ENCODE results near the gene ADAMTS5. TPM values are rescaled to one million over a fixed set of nuclear protein-coding genes. Genes with fewer than 3 reads are reported as not detected.

ADAMTS5 gene
- total and polyA plus RNA-seq, 8 donors, result 0.55 to 52.0 (median 3.5) TPM

DNA sequence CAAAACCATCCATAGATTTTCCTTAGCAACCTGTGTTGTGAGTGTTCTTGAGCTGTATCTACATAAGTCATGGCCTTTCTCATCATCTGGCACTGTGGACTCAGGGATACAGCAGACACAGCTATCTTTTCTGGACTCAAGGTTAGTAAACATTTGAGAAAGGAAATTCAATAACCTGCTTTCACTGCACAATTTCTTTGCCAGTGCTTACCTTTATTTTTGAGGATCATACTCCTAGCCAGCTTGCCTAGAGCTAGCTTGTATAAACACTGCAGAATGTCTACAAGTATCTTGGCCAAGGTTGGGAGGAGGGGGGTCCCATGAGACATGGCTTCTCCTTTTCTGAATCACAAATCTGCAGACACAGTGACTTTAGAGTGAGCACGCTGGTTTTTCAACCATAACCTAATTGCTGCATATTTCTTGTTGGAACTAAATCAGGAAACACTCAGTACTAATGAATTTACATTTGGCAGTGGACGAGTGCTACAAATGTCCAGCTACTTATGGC, 27.2 kb downstream of the ADAMTS5 start:
- no peaks in the 10 kb centered on the region for H3K9me3 ChIP-seq
- intact Hi-C loops (cut with DNase I; ENCODE audit: low total_unique reads), result no loop called here
- H3K4me3 ChIP-seq, result no peak overlapping the region
- H3K27ac ChIP-seq, result no peak overlapping the region
- no peak for TF ChIP-seq EP300 (IDR thresholded peaks at IDR 0.05)
- no peak for TF ChIP-seq POLR2A (IDR thresholded peaks at IDR 0.05)
- TF ChIP-seq, protein P1, sequence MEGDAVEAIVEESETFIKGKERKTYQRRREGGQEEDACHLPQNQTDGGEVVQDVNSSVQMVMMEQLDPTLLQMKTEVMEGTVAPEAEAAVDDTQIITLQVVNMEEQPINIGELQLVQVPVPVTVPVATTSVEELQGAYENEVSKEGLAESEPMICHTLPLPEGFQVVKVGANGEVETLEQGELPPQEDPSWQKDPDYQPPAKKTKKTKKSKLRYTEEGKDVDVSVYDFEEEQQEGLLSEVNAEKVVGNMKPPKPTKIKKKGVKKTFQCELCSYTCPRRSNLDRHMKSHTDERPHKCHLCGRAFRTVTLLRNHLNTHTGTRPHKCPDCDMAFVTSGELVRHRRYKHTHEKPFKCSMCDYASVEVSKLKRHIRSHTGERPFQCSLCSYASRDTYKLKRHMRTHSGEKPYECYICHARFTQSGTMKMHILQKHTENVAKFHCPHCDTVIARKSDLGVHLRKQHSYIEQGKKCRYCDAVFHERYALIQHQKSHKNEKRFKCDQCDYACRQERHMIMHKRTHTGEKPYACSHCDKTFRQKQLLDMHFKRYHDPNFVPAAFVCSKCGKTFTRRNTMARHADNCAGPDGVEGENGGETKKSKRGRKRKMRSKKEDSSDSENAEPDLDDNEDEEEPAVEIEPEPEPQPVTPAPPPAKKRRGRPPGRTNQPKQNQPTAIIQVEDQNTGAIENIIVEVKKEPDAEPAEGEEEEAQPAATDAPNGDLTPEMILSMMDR (IDR thresholded peaks at IDR 0.05), result no peak
- no peak for TF ChIP-seq POLR2AphosphoS5 (IDR thresholded peaks at IDR 0.05)
- H3K36me3 ChIP-seq, result no peaks in the 10 kb centered on the region
- peaks cover 0 to 11% (median 4%) of the 10 kb centered on the region in 4 donors for H3K4me1 ChIP-seq
- peak in 1 of 2 donors; percentile 57 for DNase-seq
- no peaks in the 10 kb centered on the region for H3K27me3 ChIP-seq
- 43 to 58% (median 54%) methylated on average over 2 of the region's 2 CpGs for WGBS, 5 donors

DNA sequence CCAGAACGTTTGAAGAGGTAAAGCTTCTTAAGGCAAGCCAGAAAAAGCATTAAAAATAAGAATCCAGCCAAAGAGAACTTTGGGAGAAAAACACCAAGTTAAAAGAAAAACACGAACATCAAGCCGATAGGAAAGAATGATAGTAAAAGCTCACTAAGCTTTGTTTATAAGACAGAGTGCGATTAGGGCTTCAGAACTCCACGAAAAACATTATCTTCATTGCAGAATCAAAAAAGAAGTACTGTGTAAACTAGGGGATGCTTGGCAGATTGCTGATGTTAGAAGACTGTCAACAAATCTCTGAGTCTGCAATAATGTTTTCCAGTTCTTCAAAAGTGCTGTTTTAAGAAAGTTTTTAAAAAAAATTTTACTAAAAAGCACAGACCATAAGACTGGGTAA, 30.2 kb downstream of the ADAMTS5 start:
- 33 to 48% (median 44%) methylated on average over 5 of the region's 5 CpGs for WGBS, 5 donors
- no peak overlapping the region for H3K4me3 ChIP-seq
- peaks cover 0 to 17% (median 3%) of the 10 kb centered on the region in 4 donors for H3K36me3 ChIP-seq
- intact Hi-C loops (cut with DNase I; ENCODE audit: low total_unique reads), result no loop called here
- TF ChIP-seq POLR2A (IDR thresholded peaks at IDR 0.05) (no peak), POLR2AphosphoS5 (IDR thresholded peaks at IDR 0.05) (no peak), EP300 (IDR thresholded peaks at IDR 0.05) (no peak)
- TF ChIP-seq, protein P1 (IDR thresholded peaks at IDR 0.05), result no peak
- no peak overlapping the region for H3K27ac ChIP-seq
- no peaks in the 10 kb centered on the region for H3K9me3 ChIP-seq
- DNase-seq, result no peak
- H3K4me1 ChIP-seq, result peaks cover 0 to 11% (median 4%) of the 10 kb centered on the region in 4 donors
- no peaks in the 10 kb centered on the region for H3K27me3 ChIP-seq

DNA sequence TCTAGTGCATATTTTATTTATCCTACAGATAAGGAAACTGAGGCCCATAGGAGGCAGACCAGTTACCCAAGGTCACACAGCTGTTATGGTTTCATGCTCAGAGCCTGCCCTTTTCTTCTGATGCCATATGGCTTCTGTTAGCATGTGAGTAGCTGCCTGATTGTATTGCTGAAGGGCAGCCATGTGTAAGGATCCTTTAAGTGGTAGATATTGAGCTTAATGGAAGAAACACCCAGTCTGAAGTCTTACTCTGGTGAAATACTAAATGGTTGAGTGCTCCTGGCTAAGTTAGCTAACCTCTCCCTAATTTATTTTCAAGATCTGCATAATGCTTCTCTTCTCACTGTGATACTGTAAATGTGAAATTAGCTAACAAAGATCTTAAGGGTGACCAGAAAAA, 30.9 kb downstream of the ADAMTS5 start:
- intact Hi-C loops (cut with DNase I; ENCODE audit: low total_unique reads), result no loop called here
- Histone ChIP-seq H3K4me1 (peaks cover 0 to 11% (median 4%) of the 10 kb centered on the region in 4 donors), H3K4me3 (no peak overlapping the region), H3K27me3 (no peaks in the 10 kb centered on the region), H3K27ac (no peak overlapping the region), H3K9me3 (no peaks in the 10 kb centered on the region), H3K36me3 (peaks cover 0 to 18% (median 5%) of the 10 kb centered on the region in 4 donors)
- DNase-seq, result no peak
- TF ChIP-seq EP300 (IDR thresholded peaks at IDR 0.05), result no peak
- TF ChIP-seq POLR2A (IDR thresholded peaks at IDR 0.05), result no peak

DNA sequence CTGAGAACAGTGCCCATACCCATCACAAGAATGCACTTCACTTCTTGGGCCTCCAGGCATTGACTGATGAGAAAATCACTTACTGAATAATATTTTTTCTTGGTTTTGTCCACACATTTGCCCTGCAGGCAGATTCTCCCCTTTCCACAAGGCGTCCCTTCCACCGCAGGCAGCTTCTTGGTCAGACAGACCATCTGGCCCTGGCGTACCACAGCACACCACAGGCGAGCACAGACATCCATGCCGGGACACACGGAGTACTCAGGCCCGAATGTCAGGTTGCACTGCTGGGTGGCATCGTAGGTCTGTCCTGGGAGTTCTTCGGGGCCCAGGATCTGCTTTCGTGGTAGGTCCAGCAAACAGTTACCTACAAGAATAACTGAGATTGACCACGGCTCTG, 32.5 kb downstream of the ADAMTS5 start:
- peaks cover 0 to 25% (median 10%) of the 10 kb centered on the region in 4 donors for H3K36me3 ChIP-seq
- no peak for DNase-seq
- H3K27ac ChIP-seq, result no peak overlapping the region
- no peak overlapping the region for H3K4me3 ChIP-seq
- TF ChIP-seq POLR2A (IDR thresholded peaks at IDR 0.05) (no peak), POLR2AphosphoS5 (IDR thresholded peaks at IDR 0.05) (no peak), EP300 (IDR thresholded peaks at IDR 0.05) (no peak)
- TF ChIP-seq, protein P1 (IDR thresholded peaks at IDR 0.05), result no peak
- no peaks in the 10 kb centered on the region for H3K9me3 ChIP-seq
- H3K4me1 ChIP-seq, result peaks cover 0 to 2% (median under 1%) of the 10 kb centered on the region in 4 donors
- WGBS, 5 donors, result 79 to 95% (median 94%) methylated on average over 11 of the region's 11 CpGs
- intact Hi-C loops (cut with DNase I; ENCODE audit: low total_unique reads), result no loop called here
- no peaks in the 10 kb centered on the region for H3K27me3 ChIP-seq

DNA sequence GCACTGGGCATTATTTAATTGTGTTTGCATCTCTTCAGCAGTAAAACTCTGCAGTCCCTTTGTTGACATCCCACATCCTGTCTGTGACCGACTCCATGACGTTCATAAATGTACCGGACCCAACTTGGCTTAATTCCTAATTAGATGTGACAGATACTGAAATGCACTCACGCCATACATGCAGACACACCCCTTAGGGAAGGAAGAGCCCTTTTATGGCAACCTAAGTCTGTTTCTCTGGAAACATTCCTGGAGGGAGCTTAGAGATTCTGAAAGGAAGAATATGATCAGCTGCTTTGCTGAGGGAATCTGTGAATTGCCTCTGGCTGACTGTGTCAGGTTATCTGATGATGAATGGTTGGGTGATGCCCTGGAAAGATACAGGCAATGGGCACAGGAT, 33.4 kb downstream of the ADAMTS5 start:
- Histone ChIP-seq H3K4me3 (no peak overlapping the region), H3K4me1 (no peaks in the 10 kb centered on the region), H3K27me3 (no peaks in the 10 kb centered on the region), H3K9me3 (no peaks in the 10 kb centered on the region), H3K36me3 (peaks cover 0 to 29% (median 12%) of the 10 kb centered on the region in 4 donors), H3K27ac (no peak overlapping the region)
- TF ChIP-seq EP300 (IDR thresholded peaks at IDR 0.05) (no peak), POLR2AphosphoS5 (IDR thresholded peaks at IDR 0.05) (no peak), POLR2A (IDR thresholded peaks at IDR 0.05) (no peak)
- TF ChIP-seq, protein P1 (IDR thresholded peaks at IDR 0.05), result no peak
- intact Hi-C loops (cut with DNase I; ENCODE audit: low total_unique reads), result no loop called here
- 58 to 72% (median 69%) methylated on average over 4 of the region's 4 CpGs for WGBS, 5 donors
- no peak for DNase-seq

All from stomach (tissue), 9 donors.